ENCODE results near the gene COL19A1.

The COL19A1 gene

GRCh38 chr6:70180183-70180900 is 314.0 kb downstream of the COL19A1 start:
- no peak for DNase-seq

- DNase-seq = no peak
Observed at GRCh38 chr6:70180901-70181599, 314.7 kb downstream of the COL19A1 start.

GRCh38 chr6:70183538-70183937 is 317.2 kb downstream of the COL19A1 start:
- DNase-seq = no peak

GRCh38 chr6:70184723-70185122 is 318.4 kb downstream of the COL19A1 start:
- DNase-seq = no peak

GRCh38 chr6:70186461-70186860 is 320.1 kb downstream of the COL19A1 start:
- no peak for DNase-seq

GRCh38 chr6:70188202-70188601 is 321.8 kb downstream of the COL19A1 start:
- DNase-seq = no peak

- no peak for DNase-seq
Observed at GRCh38 chr6:70194421-70194820, 328.1 kb downstream of the COL19A1 start.

GRCh38 chr6:70196531-70196930 is 330.2 kb downstream of the COL19A1 start:
- DNase-seq = no peak

GRCh38 chr6:70198785-70199184 is 332.4 kb downstream of the COL19A1 start:
- DNase-seq = no peak

GRCh38 chr6:70208235-70208790 is 342.0 kb downstream of the COL19A1 start:
- no peak for DNase-seq

- no peak for DNase-seq
Observed at GRCh38 chr6:70210462-70210861, 344.1 kb downstream of the COL19A1 start.

GRCh38 chr6:70215460-70216108 is 349.2 kb downstream of the COL19A1 start:
- DNase-seq = no peak

- DNase-seq = no peak
Observed at GRCh38 chr6:70216767-70217166, 350.4 kb downstream of the COL19A1 start.

GRCh38 chr6:70219943-70220613 is 353.7 kb downstream of the COL19A1 start:
- DNase-seq = no peak

GRCh38 chr6:70221025-70221714 is 354.8 kb downstream of the COL19A1 start:
- no peak for DNase-seq

- DNase-seq = no peak
Observed at GRCh38 chr6:70221715-70222438, 355.5 kb downstream of the COL19A1 start.

GRCh38 chr6:70222439-70222749 is 356.0 kb downstream of the COL19A1 start:
- DNase-seq = no peak

- no peak for DNase-seq
Observed at GRCh38 chr6:70225055-70225454, 358.7 kb downstream of the COL19A1 start.

- no peak for DNase-seq
Observed at GRCh38 chr6:70231311-70231710, 365.0 kb downstream of the COL19A1 start.

- no peak for DNase-seq
Observed at GRCh38 chr6:70234561-70235236, 368.3 kb downstream of the COL19A1 start.

- no peak for DNase-seq
Observed at GRCh38 chr6:70236343-70236742, 370.0 kb downstream of the COL19A1 start.
